NCI-H345 treated with DMSO at 0.1 percent for 48 hours (cell line): Measurements from ENCODE around the gene ZSWIM5.
"Not testable (repeated sequence)": the region's sequence is repeated elsewhere in the genome, so short reads cannot be mapped to it uniquely, and the experiment has no call there.

Experiments used
- DNase-seq: peaks from one replicate; lab custom pipeline; 2025; ENCODE audit not compliant: unreplicated experiment; lab: John Stamatoyannopoulos, UW

ZSWIM5 gene

DNA sequence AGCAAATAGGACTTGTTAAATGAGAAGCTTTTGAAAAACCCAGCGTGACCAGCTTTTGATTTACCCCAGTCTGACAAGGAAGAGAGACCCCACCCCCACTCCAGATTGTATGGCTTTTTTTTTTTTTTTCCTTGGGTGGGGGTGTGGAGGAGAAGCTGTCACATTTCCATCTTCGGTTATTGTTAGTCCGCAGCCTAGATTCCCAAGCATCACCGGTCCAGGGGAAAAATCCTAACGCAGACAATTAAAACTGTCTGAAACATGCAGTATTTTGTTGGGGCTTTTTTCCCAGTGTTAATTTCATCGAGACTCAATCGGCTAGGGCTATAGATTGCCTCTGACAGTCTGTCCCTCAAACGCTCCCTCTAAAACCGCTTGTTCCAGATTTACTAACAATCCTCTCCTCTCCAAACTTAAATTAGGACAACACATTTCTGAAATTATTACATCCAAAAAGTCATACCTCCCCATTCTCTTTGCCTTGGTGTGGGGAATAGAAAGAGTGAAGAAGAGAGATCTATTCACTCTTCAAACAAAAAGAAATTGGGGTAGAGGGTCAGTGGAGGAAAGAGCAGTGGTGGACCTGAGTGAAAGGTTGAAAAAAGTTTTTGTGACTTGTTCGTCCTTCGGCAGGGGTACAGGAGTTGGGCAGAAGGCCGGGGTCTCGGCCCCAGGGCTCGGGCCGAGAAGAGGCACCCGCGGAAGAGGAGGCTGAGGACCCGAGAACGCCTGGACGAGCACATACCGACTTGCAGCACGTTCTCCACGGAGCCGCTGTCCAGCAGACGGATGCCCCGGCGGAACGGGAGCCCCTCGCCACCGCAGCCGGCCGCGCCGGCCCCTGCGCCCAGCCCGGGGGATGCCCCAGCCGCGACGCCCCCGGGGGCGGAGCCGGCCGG, 1.1 kb downstream of the ZSWIM5 start:
- DNase-seq: no peak

DNA sequence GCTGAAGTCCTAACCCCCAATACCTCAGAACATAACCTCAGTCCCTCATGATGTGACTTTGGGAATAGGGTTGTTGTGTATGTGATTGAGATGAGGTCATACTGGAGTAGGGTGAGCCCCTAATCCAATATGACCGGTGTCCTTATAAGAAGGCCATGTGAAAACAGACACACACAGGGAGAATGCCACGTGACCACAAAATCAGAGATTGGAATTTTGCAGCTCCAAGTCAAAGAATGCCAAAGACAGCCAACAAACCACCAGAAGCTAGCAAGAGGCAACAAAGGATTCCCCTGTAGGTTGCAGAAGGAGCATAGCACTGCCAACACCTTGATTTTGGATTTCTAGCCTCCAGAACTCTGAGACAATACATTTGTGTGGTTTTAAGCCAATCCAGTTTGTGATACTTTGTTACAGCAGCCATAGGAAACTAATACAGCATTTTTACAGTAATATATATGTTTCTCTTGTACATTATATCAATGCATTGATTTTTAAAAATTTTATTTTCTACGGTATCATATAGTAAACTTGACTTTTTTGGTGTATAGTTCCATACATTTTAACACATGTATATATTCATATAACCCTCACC, 5.4 kb downstream of the ZSWIM5 start:
- DNase-seq: no peak

DNA sequence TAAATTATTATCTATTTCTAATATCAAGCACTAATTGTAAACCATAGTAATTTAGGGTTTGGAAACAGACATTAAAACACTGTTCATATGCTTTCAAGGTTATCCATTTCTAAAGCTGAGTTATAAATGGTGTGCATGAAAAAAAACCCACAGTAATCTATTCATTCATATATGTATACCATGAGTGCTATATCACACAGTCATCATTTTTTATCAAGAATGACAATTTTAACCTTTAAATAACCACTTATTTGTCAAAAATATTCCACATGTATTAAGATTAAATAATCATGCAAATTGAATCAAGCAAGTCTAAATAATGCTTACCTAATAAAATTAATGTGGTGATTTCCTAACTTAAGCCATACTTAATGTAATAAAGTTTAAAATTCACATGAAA, 6.0 kb downstream of the ZSWIM5 start:
- DNase-seq: no peak

DNA sequence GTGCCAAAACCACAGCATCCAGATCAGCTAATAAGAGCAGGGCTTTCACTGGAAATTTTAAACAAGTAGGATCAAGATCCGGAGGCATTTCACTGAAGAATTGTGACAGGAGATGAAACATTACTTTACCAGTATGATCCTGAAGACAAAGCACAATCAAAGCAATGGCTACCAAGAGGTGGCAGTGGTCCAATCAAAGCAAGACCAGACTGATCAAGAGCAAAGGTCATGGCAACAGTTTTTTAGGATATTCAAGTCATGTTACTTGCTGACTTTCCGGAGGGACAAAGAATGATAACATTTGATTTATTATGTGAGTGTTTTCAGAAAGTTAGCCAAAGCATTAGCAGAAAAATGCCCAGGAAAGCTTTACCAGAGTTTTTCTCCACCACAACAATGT, 8.2 kb downstream of the ZSWIM5 start:
- DNase-seq: no peak

DNA sequence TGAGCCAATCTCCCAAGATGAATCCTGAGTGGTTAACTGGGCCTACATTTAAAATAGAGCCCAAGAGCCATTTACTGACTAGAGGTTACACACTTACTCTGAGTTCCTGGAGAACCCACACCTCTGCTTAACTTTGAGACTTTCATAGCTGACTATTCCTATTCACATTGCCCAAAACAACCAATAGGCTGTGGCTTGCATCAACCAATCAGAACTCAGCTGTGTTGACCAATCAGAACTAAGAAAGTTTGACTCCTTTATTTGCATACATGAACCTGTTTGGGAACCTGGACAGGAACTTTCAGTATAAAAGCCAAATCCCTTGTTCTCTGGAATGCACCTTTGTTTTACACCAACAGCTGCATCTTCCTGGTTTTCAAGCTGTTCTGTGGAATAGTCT, 9.5 kb downstream of the ZSWIM5 start:
- DNase-seq: no peak

DNA sequence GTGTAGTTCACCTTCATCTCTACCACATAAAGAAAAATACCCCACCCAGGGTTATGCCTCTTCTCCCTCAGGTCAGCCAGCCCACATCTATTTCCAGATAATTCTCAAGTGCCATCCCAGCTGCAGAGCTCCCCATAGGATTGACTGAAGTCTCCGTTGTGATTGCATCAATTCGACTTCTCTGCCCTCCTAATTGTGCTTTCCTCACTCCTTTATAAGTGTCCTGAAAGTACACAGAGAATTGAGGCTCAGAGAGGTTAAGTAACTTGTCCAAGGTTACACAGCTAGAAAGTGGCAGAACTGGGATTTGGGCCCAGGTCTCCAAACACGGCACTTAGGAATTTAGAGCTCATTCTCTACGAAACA, 15.0 kb downstream of the ZSWIM5 start:
- DNase-seq: no peak

DNA sequence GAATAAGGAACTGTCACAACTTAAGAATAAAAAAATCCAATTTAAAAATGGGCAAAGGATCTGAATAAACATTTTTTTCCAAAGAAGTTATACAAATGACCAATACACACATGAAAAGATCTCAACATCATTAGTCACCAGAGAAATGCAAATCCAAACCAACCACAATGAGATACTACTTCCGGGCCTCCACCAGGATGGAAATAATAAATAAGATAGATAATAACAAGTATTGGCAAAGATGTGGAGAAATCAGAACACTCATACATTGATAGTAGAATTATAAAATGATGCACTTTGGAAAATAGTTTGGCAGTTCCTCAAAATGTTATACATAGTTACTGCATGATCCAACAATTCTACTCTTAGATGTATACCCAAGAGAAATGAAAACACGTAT, 18.7 kb downstream of the ZSWIM5 start:
- DNase-seq: no peak

DNA sequence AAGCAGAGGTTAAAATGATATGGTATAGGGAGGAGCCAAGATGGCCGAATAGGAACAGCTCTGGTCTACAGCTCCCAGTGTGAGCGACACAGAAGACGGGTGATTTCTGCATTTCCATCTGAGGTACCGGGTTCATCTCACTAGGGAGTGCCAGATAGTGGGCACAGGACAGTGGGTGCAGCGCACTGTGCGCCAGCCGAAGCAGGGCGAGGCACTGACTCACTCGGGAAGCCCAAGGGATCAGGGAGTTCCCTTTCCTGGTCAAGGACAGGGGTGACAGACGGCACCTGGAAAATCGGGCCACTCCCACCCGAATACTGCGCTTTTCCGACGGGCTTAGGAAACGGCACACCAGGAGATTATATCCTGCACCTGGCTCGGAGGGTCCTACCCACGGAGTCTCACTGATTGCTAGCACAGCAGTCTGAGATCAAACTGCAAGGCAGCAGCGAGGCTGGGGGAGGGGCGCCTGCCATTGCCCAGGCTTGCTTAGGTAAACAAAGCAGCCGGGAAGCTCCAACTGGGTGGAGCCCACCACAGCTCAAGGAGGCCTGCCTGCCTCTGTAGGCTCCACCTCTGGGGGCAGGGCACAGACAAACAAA, 26.4 kb downstream of the ZSWIM5 start:
- not testable (repeated sequence) for DNase-seq

DNA sequence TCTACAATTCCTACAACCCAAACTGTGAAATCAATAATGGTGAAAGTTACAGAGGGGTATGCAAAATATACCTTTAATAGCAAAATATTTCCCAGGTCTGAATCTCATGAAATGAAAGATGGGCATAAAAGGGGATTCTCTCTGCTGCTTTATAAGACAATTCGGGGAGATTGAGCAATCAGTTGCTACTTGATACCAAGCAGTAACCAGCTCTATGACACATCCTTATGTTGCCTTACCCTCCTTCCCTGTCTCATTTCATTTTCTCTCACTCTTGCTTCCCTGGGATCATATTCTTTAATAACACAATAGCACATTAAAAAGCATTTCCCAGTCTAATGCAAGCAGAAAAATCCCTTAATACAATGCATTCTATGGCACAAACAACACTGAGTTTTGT, 29.0 kb downstream of the ZSWIM5 start:
- no peak for DNase-seq

DNA sequence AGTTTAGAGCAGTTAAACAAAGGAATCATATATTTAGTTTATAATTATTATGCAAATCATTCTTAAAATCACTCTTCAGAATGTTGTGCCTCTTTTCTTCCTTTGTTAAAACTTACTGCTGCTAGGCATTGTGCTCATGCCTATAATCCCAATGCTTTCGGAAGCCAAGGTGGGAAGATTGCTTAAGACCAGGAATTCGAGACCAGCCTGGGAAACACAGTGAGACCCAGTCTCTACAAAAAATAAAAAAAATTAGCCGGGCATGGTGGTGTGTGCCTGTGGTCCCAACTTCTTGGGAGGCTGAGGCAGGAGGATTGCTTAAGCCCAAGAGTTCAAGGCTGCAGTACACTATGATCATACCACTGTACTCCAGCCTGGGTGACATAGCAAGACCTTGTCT, 33.6 kb downstream of the ZSWIM5 start:
- no peak for DNase-seq

DNA sequence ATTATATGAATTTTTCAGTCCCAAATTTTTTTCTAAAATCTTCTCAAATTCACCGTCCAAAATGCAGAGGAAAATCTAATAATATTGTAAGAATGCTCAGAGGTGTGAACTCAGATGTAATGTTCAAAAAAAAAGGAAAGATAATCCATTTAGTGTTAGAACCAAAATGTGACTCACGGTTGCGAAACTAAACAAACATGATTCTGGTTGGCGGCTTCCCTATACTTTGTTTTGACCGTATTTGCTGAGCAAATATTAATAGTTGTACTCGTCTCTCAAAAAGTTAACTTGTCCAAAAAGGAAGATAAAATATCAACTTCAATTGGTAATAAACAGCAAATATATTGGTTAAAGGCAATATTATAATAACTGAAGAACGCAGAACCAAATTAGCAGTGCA, 34.4 kb downstream of the ZSWIM5 start:
- DNase-seq: no peak

DNA sequence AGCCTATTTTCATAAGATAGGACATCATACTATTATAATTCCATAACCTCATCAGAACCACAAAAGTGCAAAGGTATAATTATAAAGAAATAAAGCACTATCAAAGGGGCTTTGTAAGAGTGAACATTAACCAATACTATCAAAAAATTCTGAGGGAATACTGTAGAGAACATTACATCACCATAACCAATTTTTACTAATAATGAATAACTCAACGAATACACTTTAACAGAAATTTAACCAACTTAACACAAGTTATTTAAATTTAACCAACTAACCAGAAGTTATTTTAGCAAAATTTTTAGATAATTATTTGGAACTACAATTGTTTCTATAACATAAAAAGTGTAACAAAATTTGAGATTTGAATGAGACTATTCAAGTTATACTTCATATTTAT, 34.8 kb downstream of the ZSWIM5 start:
- no peak for DNase-seq

DNA sequence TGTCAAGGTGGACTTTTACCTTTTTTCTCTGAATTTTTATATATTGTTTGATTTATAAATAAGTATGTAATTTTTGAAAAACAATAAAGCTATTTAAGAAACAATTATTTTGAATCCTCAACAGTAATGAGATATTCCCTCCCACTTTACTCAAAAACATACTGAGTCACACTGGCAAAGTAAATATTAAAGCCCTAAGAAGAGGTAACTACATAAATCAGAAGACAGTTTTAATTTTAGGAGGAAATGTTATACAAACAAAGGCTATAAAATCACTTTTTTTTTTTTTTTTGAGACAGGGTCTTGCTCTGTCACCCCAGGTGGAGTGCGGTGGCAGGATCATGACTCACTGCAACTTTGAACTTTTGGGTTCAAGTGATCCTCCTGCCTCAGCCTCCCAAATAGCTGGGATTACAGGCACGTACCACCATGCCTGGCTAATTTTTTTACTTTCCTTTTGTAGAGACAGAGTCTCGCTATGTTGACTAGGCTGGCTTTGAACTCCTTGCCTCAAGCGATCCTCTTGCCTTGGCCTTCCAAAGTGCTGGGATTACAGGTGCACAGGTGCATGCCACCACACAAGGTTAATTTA, 36.2 kb downstream of the ZSWIM5 start:
- DNase-seq: no peak

DNA sequence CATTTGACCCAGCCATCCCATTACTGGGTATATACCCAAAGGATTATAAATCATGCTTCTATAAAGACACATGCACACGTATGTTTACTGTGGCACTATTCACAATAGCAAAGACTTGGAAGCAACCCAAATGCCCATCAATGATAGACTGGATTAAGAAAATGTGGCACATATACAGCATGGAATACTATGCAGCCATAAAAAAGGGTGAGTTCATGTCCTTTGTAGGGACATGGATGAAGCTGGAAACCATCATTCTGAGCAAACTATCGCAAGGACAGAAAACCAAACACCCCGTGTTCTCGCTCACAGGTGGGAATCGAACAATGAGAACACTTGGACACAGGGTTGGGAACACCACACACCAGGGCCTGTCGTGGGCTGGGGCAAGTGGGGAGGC, 38.5 kb downstream of the ZSWIM5 start:
- DNase-seq: not testable (repeated sequence)

DNA sequence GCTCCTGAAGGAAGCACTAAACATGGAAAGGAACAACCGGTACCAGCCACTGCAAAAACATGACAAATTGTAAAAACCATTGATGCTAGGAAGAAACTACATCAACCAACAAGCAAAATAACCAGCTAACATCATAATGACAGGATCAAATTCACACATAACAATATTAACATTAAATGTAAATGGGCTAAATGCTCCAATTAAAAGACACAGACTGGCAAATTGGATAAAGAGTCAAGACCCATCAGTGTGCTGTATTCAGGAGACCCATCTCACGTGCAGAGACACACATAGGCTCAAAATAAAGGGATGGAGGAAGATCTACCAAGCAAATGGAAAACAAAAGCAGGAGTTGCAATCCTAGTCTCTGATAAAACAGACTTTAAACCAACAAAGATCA, 42.1 kb downstream of the ZSWIM5 start:
- DNase-seq: not testable (repeated sequence)

DNA sequence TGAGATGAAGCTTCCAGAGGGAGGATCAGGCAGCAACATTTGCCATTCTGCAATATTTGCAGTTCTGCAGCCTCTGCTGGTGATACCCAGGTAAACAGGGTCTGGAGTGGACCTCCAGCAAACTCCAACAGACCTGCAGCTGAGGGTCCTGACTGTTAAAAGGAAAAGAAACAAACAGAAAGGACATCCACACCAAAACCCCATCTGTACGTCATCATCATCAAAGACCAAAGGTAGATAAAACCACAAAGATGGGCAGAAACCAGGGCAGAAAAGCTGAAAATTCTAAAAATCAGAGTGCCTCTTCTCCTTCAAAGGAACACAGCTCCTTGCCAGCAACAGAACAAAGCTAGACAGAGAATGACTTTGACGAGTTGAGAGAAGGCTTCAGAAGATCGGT, 43.3 kb downstream of the ZSWIM5 start:
- DNase-seq: not testable (repeated sequence)

DNA sequence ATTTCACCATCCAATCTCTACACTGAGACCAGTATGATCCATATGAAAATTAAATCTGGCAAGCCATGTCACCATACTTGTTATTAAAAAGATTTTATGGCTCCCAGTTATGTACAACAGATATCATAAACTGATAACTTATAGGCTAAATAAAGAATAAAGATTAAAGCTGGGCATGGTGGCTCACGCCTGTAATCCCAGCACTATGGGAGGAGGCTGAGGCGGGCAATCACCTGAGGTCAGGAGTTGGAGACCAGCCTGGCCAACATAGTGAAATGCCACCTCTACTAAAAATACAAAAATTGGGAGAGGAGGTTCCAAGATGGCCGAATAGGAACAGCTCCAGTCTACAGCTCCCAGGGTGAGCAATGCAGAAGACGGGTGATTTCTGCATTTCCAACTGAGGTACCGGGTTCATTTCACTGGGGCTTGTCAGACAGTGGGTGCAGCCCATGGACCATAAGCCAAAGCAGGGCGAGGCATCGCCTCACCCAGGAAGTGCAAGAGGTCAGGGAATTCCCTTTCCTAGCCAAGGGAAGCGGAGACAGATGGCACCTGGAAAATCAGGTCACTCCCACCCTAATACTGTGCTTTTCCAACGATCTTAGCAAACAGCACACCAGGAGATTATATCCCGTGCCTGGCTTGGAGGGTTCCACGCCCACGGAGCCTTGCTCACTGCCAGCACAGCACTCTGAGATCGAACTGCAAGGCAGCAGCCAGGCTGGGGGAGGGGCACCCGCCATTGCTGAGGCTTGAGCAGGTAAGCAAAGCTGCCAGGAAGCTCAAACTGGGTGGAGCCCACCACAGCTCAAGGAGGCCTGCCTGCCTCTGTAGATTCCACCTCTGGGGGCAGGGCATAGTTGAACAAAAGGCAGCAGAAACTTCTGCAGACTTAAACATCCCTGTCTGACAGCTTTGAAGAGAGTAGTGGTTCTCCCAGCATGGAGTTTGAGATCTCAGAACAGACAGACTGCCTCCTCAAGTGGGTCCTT, 44.1 kb downstream of the ZSWIM5 start:
- DNase-seq: not testable (repeated sequence)

DNA sequence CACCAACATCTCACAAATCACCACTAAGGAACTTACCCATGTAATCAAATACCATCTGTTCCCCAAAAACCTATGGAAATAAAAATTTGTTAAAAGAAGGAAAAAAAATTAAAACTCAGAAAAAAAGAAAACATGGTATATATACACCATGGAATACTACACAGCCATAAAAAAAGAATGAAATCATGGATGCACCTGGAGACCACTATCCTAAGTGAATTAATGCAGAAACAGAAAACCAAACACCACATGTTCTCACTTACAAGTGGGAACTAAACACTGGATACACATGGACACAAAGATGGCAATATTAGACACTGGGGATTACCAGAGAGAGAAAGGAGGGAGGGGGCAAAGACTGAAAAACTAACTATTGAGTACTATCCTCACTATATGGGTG, 50.4 kb downstream of the ZSWIM5 start:
- no peak for DNase-seq

DNA sequence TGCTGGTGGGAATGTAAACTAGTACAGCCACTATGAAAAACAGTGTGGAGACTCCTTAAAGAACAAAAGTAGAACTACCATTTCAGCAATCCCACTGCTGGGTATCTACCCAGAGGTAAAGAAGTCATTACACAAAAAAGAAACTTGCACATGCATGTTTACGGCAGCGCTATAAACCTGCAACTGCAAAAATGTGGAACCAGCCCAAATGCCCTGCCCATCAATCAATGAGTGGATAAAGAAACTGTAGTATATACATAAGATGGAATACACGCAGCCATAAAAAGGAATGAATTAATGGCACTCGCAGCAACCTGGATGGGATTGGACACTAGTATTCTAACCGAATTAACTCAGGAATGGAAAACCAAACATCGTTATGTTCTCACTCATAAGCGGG, 51.0 kb downstream of the ZSWIM5 start:
- DNase-seq: no peak

DNA sequence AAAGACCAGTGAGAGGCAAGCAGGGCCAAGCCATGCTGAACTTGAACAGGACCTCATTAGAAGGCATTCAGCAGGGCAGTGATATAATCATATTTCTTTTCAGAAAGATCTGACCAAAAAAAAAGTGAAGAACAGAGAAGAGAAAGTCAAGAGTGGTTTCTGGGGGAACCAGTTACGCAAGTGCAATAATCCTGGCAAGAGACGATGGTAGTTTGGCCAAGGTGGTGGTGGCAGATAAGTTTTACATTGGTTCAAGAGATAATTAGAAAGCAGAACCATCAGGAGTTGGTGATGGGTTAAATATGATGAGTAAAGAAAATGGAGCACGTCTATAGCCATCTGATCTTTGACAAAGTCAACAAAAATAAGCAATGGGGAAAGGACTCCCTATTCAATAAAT, 54.3 kb downstream of the ZSWIM5 start:
- DNase-seq: no peak
